B cell (primary cell): ENCODE measurements around the gene KLHDC7B. TPM values are rescaled to one million over a fixed set of nuclear protein-coding genes. Genes with fewer than 3 reads are reported as not detected.

Source experiments
- ATAC-seq: fragments of 200-7000 bp; cut with Tn5 transposase; one replicate; pipeline ENCODE4 v1.10.0; 2021; ENCODE audit warnings: low read depth, mild to moderate bottlenecking, moderate number of reproducible peaks, moderate library complexity
- CTCF ChIA-PET: fragments of 350-600 bp; sonication (Branson Sonifier 250); formaldehyde crosslinking; loops from one replicate; lab custom pipeline; 2021; ENCODE audit warnings: antibody characterized with exemption, inconsistent platforms; lab: Charles Lee
- POLR2A ChIA-PET: fragments of 350-600 bp; sonication (Branson Sonifier 250); formaldehyde crosslinking; loops from one replicate; lab custom pipeline; 2021; ENCODE audit warnings: antibody characterized with exemption; lab: Charles Lee
- DNase-seq: peaks from one replicate; pipeline ENCODE4 v3.0.0; 2013
- H2AFZ ChIP-seq: 2 replicates; pipeline ENCODE4 v1.6.1; 2012; ENCODE audit warnings: mild to moderate bottlenecking, low read depth, low read length; ENCODE audit not compliant: insufficient read depth, poor library complexity, severe bottlenecking
- H3K27ac ChIP-seq, 2 donors: 1 replicate in 1 of 2; 2 replicates in 1 of 2; pipeline ENCODE4 v1.5.1; 2012 to 2013; ENCODE audit warnings: low read length in 2 of 2, mild to moderate bottlenecking in 2 of 2, moderate library complexity in 1 of 2
- H3K27me3 ChIP-seq, 4 experiments: fragments of 200-600 bp in 1 of 4; sonication (generic) in 1 of 4; replicated peaks in 1 of 4; 1 replicate in 2 of 4; 2 replicates in 2 of 4; pipeline versions ENCODE4 v1.6.1 to v1.7.0; 2013 to 2016; ENCODE audit warnings: low read length in 3 of 4, mild to moderate bottlenecking in 2 of 4, mixed read lengths in 1 of 4, moderate library complexity in 1 of 4; ENCODE audit not compliant: insufficient read depth in 4 of 4, control insufficient read depth in 3 of 4; ENCODE audit errors: control extremely low read depth in 1 of 4
- H3K36me3 ChIP-seq, 2 experiments: replicated peaks in 1 of 2; 1 replicate in 1 of 2; 2 replicates in 1 of 2; pipeline versions ENCODE4 v1.6.1 to v1.7.1; 2013; ENCODE audit warnings: low read length in 1 of 2; ENCODE audit not compliant: insufficient read depth in 2 of 2, control insufficient read depth in 1 of 2; ENCODE audit errors: control extremely low read depth in 1 of 2, extremely low read depth in 1 of 2
- H3K4me1 ChIP-seq, 2 donors: fragments of 200-600 bp in 1 of 2; sonication (generic) in 1 of 2; 1 replicate in 1 of 2; 2 replicates in 1 of 2; pipeline versions ENCODE4 v1.5.1 to v1.6.1; 2013 to 2017; ENCODE audit warnings: low read length in 2 of 2; ENCODE audit not compliant: control insufficient read depth in 2 of 2, insufficient read depth in 2 of 2
- H3K4me2 ChIP-seq: replicated peaks from 2 replicates; pipeline ENCODE3; 2012; ENCODE audit warnings: mild to moderate bottlenecking, low read depth, low read length; ENCODE audit not compliant: poor library complexity, severe bottlenecking
- H3K4me3 ChIP-seq, 5 experiments: fragments of 200-600 bp in 1 of 5; sonication (generic) in 1 of 5; 1 replicate in 3 of 5; 2 replicates in 2 of 5; pipeline versions ENCODE4 v1.5.1 to v1.7.0; 2011 to 2016; ENCODE audit warnings: low read length in 4 of 5, mild to moderate bottlenecking in 4 of 5, low read depth in 2 of 5, control low read depth in 1 of 5, moderate library complexity in 1 of 5; ENCODE audit not compliant: insufficient read depth in 1 of 5; ENCODE audit errors: control extremely low read depth in 1 of 5, extremely low read depth in 1 of 5
- H3K79me2 ChIP-seq: fragments of 200-600 bp; sonication (generic); one replicate; pipeline ENCODE4 v1.6.0; 2016; ENCODE audit warnings: low read length; ENCODE audit not compliant: control insufficient read depth, insufficient read depth
- H3K9ac ChIP-seq: fragments of 200-600 bp; sonication (generic); 2 replicates; pipeline ENCODE4 v1.6.1; 2017; ENCODE audit warnings: mild to moderate bottlenecking, low read length, moderate library complexity
- H3K9me3 ChIP-seq, 3 donors: one replicate each; pipeline versions ENCODE4 v1.6.1 to v1.7.1; 2013; ENCODE audit warnings: low read length in 2 of 3; ENCODE audit not compliant: control insufficient read depth in 2 of 3, insufficient read depth in 1 of 3; ENCODE audit errors: control extremely low read depth in 1 of 3
- H4K20me1 ChIP-seq: 2 replicates; pipeline ENCODE4 v1.6.0; 2012; ENCODE audit warnings: mild to moderate bottlenecking, low read length; ENCODE audit not compliant: insufficient read depth, control insufficient read depth, poor library complexity, severe bottlenecking
- H3K27ac Mint-ChIP-seq: one replicate; pipeline ENCODE4 v1.8.0; 2021; ENCODE audit warnings: mixed read lengths
- H3K27me3 Mint-ChIP-seq: one replicate; pipeline ENCODE4 v1.8.0; 2021; ENCODE audit warnings: mixed read lengths
- H3K4me1 Mint-ChIP-seq: one replicate; pipeline ENCODE4 v1.8.0; 2021; ENCODE audit warnings: mixed read lengths
- H3K4me3 Mint-ChIP-seq: one replicate; pipeline ENCODE4 v1.8.0; 2021; ENCODE audit warnings: mixed read lengths
- H3K9me3 Mint-ChIP-seq: one replicate; pipeline ENCODE4 v1.8.0; 2022; ENCODE audit warnings: mixed read lengths; ENCODE audit not compliant: insufficient read depth
- EZH2 ChIP-seq: IDR thresholded peaks from 2 replicates; pipeline ENCODE4 v1.6.1; 2012; ENCODE audit warnings: borderline replicate concordance, low read depth, mild to moderate bottlenecking, moderate library complexity, low read length; ENCODE audit not compliant: insufficient read depth, poor library complexity, severe bottlenecking
- WGBS: methylation state at CpG from one replicate; pipeline ENCODE4 v1.1.5; 2013; ENCODE audit warnings: missing lambda C conversion rate; ENCODE audit not compliant: insufficient coverage; 5-methylcytosine and 5-hydroxymethylcytosine counted together
- intact Hi-C: fragments of 100-400 bp; cut with micrococcal nuclease; formaldehyde crosslinking; loops from one replicate; pipeline ENCODE4 v1.10.0; 2022
- polyA plus RNA-seq: library from polyadenylated mRNA; depleted of rRNA; stranded (reverse); fragments of >200 nt; gene quantifications from 2 replicates; pipeline ENCODE4 v1.2.3, GENCODE V29; 2012
- total RNA-seq, 2 donors: library from RNA; stranded (reverse); fragments of 120-200 nt in 1 of 2; gene quantifications; 1 replicate in 1 of 2; 2 replicates in 1 of 2; pipeline versions ENCODE4 v1.2.3 to v1.2.4, GENCODE V29; 2013 to 2022
- TF ChIP-seq, protein P1 (sequence below): fragments of 200-600 bp; IDR thresholded peaks from one replicate; pipeline ENCODE4 v1.8.0; 2022; ENCODE audit warnings: antibody characterized with exemption, mild to moderate bottlenecking

Gene KLHDC7B
- total and polyA plus RNA-seq, 2 donors (not counting 1 experiment from before 2014, with no cell fraction given): 1.8 to 6.2 TPM

- Histone ChIP-seq H3K9ac (no peak overlapping the region), H3K9me3 (no peaks in the 10 kb centered on the region), H3K4me3 (no peak overlapping the region), H3K4me1 (peaks cover 14 to 18% of the 10 kb centered on the region in 2 donors), H3K79me2 (peaks cover 12% of the 10 kb centered on the region), H3K27ac (no peak overlapping the region), H4K20me1 (peaks cover 20% of the 10 kb centered on the region), H3K27me3 (no peaks in the 10 kb centered on the region), H2AFZ (no peak overlapping the region), H3K36me3 (peaks cover 0 to 11% of the 10 kb centered on the region in 2 experiments), H3K4me2 (no peak overlapping the region)
- no peak for ATAC-seq
- ChIA-PET POLR2A (interaction anchor here (0.6 to 0.7 kb wide), 2 partner anchors 39 to 57 kb away, joined by 3 read pairs; partner anchors contain the start of gene KLHDC7B), CTCF (interaction anchor here (1.0 kb wide), 1 partner anchor 37 kb away, joined by 3 read pairs; no protein-coding TSS in a partner anchor)
- intact Hi-C loops: loop anchor here (5.0 kb wide), 1 partner anchor 332 kb away; the partner anchor contains the start of gene HDAC10
- no peaks in the 10 kb centered on the region for H3K9me3 Mint-ChIP-seq
- no peak for TF ChIP-seq EZH2
- TF ChIP-seq, protein P1, sequence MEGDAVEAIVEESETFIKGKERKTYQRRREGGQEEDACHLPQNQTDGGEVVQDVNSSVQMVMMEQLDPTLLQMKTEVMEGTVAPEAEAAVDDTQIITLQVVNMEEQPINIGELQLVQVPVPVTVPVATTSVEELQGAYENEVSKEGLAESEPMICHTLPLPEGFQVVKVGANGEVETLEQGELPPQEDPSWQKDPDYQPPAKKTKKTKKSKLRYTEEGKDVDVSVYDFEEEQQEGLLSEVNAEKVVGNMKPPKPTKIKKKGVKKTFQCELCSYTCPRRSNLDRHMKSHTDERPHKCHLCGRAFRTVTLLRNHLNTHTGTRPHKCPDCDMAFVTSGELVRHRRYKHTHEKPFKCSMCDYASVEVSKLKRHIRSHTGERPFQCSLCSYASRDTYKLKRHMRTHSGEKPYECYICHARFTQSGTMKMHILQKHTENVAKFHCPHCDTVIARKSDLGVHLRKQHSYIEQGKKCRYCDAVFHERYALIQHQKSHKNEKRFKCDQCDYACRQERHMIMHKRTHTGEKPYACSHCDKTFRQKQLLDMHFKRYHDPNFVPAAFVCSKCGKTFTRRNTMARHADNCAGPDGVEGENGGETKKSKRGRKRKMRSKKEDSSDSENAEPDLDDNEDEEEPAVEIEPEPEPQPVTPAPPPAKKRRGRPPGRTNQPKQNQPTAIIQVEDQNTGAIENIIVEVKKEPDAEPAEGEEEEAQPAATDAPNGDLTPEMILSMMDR: no peak
- H3K27me3 Mint-ChIP-seq: no peaks in the 10 kb centered on the region
- no peak for DNase-seq
- peak overlapping the region; percentile 89 for H3K4me3 Mint-ChIP-seq
- H3K4me1 Mint-ChIP-seq: peaks cover 24% of the 10 kb centered on the region
- WGBS: 97% methylated on average over 17 of the region's 23 CpGs
- H3K27ac Mint-ChIP-seq: no peak overlapping the region
Observed at GRCh38 chr22:50584106-50585096, 38.7 kb downstream of the KLHDC7B start.

DNA sequence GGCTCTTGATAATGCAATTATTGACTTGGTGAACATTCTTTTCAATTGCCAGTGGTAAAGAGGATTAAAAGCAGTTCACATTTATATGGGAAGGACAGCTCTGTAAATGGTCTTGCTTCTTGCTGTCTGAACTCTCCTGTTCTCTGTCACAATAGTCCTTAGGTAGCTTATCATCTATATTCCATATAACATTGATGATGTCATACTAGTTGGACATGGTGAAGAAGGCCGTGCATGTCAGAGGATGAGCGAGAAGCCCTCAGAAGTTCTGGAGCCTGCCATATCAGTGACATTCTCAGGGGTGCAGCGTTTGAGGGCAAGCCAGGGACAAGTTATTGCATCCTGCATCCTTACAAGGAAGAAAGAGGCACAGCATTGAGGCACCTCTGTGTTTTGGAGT, 39.5 kb downstream of the KLHDC7B start:
- no peak overlapping the region for H3K27ac Mint-ChIP-seq
- peak overlapping the region; percentile 35 for H3K4me3 Mint-ChIP-seq
- no peak overlapping the region for H3K4me3 ChIP-seq
- H3K4me2 ChIP-seq: no peak overlapping the region
- H3K36me3 ChIP-seq: peaks cover 0 to 8% of the 10 kb centered on the region in 2 experiments
- peaks cover 19% of the 10 kb centered on the region for H3K4me1 Mint-ChIP-seq
- ChIA-PET CTCF (no interaction called here), POLR2A (no interaction called here)
- no peak overlapping the region for H3K27ac ChIP-seq
- H2AFZ ChIP-seq: no peak overlapping the region
- DNase-seq (no peak), ATAC-seq (no peak)
- no peaks in the 10 kb centered on the region for H3K9me3 ChIP-seq
- H3K9me3 Mint-ChIP-seq: no peaks in the 10 kb centered on the region
- H3K27me3 ChIP-seq: no peaks in the 10 kb centered on the region
- H3K9ac ChIP-seq: no peak overlapping the region
- intact Hi-C loops: no loop called here
- no peak for TF ChIP-seq EZH2
- TF ChIP-seq, protein P1: no peak
- H3K27me3 Mint-ChIP-seq: no peaks in the 10 kb centered on the region
- WGBS: 98% methylated on average over 3 of the region's 3 CpGs
- H3K4me1 ChIP-seq: peaks cover 14 to 18% of the 10 kb centered on the region in 2 donors
- peaks cover 12% of the 10 kb centered on the region for H4K20me1 ChIP-seq
- H3K79me2 ChIP-seq: peaks cover 12% of the 10 kb centered on the region
